ENCODE measurements around the gene B4GALT6. TPM values are rescaled to one million over a fixed set of nuclear protein-coding genes. Genes with fewer than 3 reads are reported as not detected.

The B4GALT6 gene
- total RNA-seq, 1 donor from 2014 or later = 3.5 TPM

- no peaks in the 10 kb centered on the region for H3K36me3 ChIP-seq
- H3K4me3 ChIP-seq = no peak overlapping the region
- ATAC-seq (no peak), DNase-seq (no peak)
- TF ChIP-seq CTCF (IDR thresholded peaks at IDR 0.05) = no peak
- H3K27me3 ChIP-seq = no peaks in the 10 kb centered on the region
- intact Hi-C loops (cut with DNase I) = no loop called here
- no peaks in the 10 kb centered on the region for H3K9me3 ChIP-seq
- no peaks in the 10 kb centered on the region for H3K4me1 ChIP-seq
- H3K27ac ChIP-seq = no peak overlapping the region
Measured at GRCh38 chr18:31583185-31583854, 101.1 kb downstream of the B4GALT6 start.

- intact Hi-C loops (cut with DNase I) = no loop called here
- H3K36me3 ChIP-seq = no peaks in the 10 kb centered on the region
- ATAC-seq = no peak
- no peaks in the 10 kb centered on the region for H3K9me3 ChIP-seq
- no peaks in the 10 kb centered on the region for H3K27me3 ChIP-seq
- no peak overlapping the region for H3K4me3 ChIP-seq
- TF ChIP-seq CTCF (IDR thresholded peaks at IDR 0.05) = no peak
- H3K4me1 ChIP-seq = no peaks in the 10 kb centered on the region
- no peak overlapping the region for H3K27ac ChIP-seq
- no peak for DNase-seq
Measured at GRCh38 chr18:31581498-31582197, 102.7 kb downstream of the B4GALT6 start.

GRCh38 chr18:31579375-31579774 lies 105.0 kb downstream of the B4GALT6 start:
- H3K27ac ChIP-seq = no peak overlapping the region
- H3K36me3 ChIP-seq = no peaks in the 10 kb centered on the region
- no peaks in the 10 kb centered on the region for H3K27me3 ChIP-seq
- no peak for TF ChIP-seq CTCF (IDR thresholded peaks at IDR 0.05)
- no peaks in the 10 kb centered on the region for H3K9me3 ChIP-seq
- H3K4me3 ChIP-seq = no peak overlapping the region
- H3K4me1 ChIP-seq = no peaks in the 10 kb centered on the region
- ATAC-seq (no peak), DNase-seq (no peak)
- intact Hi-C loops (cut with DNase I) = no loop called here

- intact Hi-C loops (cut with DNase I) = no loop called here
Measured at GRCh38 chr18:31578126-31578525, 106.3 kb downstream of the B4GALT6 start.

GRCh38 chr18:31577195-31577594 lies 107.2 kb downstream of the B4GALT6 start:
- no peak overlapping the region for H3K27ac ChIP-seq
- no peak for TF ChIP-seq CTCF (IDR thresholded peaks at IDR 0.05)
- no peaks in the 10 kb centered on the region for H3K36me3 ChIP-seq
- DNase-seq (no peak), ATAC-seq (no peak)
- no peaks in the 10 kb centered on the region for H3K4me1 ChIP-seq
- no peaks in the 10 kb centered on the region for H3K9me3 ChIP-seq
- no peaks in the 10 kb centered on the region for H3K27me3 ChIP-seq
- H3K4me3 ChIP-seq = no peak overlapping the region
- intact Hi-C loops (cut with DNase I) = no loop called here

More at GRCh38 chr18:31578126-31578525, 106.3 kb downstream of the B4GALT6 start:
- no peak overlapping the region for H3K27ac ChIP-seq
- no peaks in the 10 kb centered on the region for H3K27me3 ChIP-seq
- no peaks in the 10 kb centered on the region for H3K4me1 ChIP-seq
- TF ChIP-seq CTCF (IDR thresholded peaks at IDR 0.05) = no peak
- H3K4me3 ChIP-seq = no peak overlapping the region
- no peaks in the 10 kb centered on the region for H3K36me3 ChIP-seq
- H3K9me3 ChIP-seq = no peaks in the 10 kb centered on the region
- DNase-seq (no peak), ATAC-seq (no peak)

Measured in upper lobe of right lung (tissue), 1 donor.